Stimulated activated CD8-positive, alpha-beta memory T cell treated with anti-CD3 and anti-CD28 coated beads, Interleukin-4, amount 100 ng/mL, for 48 hours (primary cell): ENCODE data around the gene LCN2.
"Not testable (repeated sequence)": the region's sequence is repeated elsewhere in the genome, so short reads cannot be mapped to it uniquely, and the experiment has no call there.

ENCODE experiments used
- DNase-seq: peaks from one replicate; pipeline ENCODE4 v3.0.0-alpha.2; 2020

Gene LCN2

DNA sequence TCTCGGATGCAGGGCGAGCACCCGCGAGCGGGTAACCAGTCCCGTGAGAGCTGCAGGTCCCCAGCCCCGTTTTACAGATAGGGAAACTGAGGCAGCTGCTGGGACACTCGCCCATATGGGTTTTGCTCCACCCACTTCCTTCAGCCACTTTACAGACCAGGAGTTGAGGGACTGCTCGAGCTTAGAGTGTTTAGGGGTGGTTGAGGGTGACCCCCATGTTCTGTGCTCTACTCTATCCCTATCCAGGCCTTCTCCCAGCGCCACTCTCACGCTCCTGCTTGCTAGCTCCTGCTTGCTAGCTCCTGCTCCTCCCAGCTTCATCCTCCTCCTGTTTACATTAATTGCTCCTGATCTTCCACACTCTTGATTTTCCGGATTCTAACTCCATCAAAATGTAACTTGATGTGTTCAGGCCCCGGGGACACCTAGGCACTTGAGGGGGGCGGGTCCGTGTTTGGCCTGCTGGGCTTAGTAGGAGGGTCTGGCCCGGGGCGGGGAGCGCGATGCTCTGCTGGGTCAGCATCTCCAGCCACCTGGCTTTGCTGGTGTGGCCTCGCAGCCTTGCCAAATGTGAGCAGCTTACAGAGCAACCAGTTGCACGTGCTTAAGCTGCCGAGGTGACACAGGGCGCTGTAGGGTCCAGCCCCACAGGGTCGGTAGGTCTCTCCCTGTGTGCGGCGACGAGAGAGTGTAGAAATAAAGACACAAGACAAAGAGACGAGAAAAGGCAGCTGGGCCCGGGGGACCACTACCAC is 20.2 kb upstream of the LCN2 start:
- no peak for DNase-seq

DNA sequence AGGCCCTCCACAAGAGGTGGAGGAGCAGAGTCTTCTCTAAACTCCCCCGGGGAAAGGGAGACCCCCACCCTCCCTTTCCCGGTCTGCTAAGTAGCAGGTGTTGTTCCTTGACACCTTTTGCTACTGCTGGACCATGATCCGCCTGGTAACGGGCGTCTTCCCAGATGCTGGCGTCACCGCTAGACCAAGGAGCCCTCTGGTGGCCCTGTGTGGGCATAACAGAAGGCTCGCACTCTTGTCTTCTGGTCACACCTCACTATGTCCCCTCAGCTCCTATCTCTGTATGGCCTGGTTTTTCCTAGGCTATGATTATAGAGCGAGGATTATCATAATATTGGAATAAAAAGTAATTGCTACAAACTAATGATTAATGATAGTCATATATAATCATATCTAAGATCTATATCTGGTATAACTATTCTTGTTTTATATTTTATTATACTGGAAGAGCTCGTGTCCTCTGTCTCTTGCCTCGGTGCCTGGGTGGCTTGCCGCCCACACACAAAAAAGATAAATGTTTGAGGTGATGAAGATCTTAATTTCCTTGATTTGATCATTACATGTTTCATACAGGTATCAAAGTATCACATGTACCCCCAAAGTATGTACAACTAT is 19.2 kb upstream of the LCN2 start:
- DNase-seq = peak; percentile 73

DNA sequence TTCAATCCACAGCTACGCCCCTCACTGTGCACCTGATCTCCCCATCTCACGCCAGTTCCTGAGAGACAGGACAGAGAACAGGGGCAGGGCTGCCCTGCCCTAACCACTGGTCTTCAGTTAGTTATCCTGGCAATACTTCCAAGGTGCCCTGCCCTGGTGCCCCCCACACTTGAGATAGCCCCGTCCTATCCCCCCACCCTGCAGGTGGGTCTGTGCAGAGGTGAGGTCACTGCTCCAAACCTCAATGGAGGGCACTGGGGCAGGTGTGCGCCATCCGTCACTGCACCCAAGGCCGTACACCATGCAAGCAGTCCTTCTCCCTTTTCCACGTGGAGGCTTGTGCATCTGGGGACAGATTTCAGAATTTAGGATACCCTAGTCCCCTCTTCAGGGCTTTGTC is 18.6 kb upstream of the LCN2 start:
- DNase-seq = not testable (repeated sequence)

DNA sequence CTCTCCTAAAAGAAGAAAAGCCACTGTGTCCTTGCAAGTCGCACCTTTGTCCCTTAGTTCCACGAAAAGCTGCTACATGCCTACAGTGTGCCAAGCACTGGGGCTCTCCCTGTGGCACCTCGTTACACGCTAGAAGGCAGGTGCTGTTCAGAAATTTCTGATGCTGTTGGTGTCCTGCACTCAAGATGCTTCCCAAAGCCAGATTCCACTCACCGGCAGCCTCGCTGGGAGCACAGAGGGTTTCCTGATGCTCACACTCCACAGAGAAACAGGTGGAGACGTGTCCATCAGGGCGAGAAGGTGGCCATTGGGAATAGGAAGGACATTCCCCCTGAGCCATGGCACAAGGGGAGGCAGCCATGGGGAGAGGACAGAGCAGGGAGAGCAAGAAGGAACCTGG is 17.9 kb upstream of the LCN2 start:
- not testable (repeated sequence) for DNase-seq

DNA sequence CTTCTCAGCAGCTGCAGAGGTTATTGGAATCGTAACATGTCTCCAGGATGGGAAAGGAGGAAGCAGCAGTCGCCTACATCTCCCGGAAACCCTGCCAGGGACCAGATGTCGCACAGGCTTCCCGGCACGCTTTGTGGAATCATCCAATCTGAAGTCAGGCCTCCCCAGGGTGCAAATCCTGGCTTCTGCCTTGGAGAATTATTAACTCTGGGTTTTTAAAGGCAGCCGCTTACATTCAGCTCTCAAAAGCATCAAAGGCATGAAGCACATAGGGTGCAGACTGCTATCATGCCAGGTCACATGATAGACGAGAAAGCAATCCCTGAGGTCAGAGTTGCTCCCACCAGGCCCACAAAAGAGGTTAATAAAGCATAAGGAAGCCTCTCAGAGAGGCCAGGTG is 17.1 kb upstream of the LCN2 start:
- not testable (repeated sequence) for DNase-seq

DNA sequence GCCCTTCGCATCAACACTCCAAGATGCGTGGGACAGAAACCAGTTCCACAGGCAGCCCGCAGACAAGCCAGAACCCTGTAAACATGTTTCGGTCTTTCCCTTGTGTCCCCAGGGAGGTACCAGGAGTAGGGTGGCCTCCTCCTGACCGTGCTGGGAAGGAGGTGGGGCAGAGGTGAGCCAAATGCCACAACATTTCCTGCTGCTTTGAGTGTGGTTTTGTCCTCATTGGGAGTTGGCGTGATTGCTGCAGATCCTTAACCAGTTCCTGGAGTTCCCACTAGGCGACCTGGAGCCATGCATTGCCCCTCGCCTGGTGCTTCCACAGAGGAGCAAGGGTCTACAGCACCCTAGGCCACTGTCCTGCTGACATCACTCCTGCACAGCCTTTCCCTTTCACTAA is 13.7 kb upstream of the LCN2 start:
- not testable (repeated sequence) for DNase-seq

DNA sequence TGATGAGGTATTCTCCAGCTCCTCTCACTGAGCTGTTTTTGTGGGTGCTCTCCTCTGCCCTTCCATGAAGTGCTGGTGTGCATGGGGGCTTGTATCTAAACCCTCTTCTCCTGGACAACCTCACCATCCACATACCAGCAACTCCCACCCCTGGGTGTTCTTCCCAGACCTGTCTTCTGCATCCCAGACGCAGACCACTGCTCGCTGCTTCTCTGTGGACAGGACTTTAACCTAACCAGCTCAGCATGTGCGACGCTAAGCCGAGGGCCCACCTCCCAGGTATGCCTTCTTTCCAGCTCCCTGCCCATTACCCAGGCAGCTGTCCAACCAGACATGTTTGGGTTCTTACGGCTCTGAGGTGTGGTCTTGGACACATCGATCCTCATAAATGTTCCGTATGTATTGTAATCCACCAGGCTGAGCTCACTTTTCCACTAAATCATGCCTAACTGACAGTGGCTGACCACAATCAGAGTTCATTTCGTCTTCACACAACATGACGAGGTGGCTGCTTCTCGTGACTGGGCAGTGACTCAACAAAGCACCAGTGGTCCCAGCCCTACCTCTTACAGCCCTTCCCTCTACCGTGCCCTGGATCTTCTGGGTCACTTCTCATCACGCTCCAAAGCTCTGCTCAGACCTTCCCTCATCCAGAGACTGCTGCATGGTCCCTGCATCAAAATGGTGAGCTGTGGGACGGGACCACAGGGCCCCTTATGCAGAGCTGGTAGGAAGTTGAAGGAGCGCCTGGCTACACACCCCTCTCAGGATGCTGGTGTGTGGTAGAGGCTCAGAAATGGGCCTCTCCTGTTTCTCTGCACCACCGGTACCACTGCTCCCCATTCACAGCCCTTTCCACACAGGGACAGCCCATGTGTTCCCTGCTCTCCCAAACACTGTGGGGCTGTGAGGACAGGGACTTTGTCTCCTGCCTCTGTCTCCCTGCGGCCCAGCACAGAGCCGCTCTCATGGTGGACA is 12.1 kb upstream of the LCN2 start:
- DNase-seq = no peak

DNA sequence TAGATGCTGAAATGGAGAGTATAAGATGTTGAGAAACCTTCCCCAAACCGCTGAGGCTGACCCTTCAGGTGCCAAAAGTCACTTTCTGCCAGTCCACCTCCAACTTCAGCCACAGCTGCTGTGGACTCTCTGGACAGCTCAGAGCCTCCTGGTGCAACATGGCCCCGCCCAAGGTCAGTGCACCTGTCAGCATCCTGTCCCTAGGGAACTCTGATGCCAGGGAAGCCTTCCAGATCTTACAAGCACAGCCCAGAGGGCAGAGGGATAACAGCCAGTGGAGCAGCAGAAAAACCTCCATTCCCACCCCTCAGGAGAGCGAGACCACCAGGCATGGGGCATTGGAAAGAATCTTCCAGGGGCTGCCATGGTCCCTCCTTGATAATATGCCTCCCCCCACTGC is 11.3 kb upstream of the LCN2 start:
- no peak for DNase-seq

DNA sequence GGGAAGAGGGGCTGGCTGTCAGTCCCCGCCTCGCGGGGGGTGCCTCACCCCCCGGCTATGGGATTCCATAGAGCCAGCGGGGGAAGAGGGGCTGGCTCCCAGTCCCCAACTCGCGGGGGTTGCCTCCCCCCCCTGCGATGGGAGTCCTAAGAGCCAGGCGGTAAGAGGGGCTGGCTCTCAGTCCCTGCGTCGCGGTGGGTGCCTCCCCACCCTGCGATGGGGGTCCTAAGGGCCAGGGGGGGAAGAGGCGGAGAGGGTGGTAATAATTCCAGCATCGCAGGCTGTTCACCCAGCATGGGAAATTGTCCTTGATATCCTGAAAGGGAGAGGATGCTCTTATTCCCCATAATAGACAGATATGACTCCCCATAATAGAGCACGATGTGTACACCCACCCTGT is 9.6 kb upstream of the LCN2 start:
- no peak for DNase-seq

DNA sequence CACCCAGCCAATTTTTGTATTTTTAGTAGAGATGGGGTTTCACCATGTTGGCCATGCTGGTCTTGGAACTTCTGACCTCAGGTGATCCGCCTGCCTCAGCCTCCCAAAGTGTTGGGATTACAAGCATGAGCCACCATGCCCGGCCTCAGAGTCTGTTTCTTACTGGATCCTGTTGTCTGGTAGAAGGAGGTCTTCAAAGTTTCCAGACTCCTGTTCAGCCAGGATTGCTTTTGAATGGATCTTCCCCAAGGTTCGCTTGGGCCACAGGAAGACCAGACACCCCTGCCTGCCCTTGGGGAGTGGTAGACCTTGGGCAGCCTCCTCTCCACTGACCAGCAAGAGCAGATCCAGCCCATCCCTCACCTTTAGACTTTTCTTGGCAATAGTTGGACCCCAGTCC is 7.6 kb upstream of the LCN2 start:
- no peak for DNase-seq

DNA sequence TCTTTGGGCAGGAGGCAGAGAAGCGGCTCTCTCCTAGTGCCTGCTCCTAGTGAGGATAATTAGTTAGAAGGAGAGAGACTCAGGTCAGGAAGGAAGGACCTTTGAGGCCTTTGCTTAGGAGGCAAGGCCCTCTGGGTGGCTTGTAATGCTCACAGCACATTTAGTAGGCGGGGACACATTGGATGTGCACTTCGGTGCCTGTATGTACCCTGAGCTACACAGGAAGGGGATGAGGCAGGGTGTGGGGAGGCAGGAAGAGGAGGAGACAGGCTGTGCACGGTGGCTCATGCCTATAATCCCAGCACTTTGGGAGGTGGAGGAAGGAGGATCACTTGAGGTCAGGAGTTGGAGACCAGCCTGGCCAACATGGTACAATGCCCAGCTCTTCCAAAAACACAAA is 7.2 kb upstream of the LCN2 start:
- no peak for DNase-seq

DNA sequence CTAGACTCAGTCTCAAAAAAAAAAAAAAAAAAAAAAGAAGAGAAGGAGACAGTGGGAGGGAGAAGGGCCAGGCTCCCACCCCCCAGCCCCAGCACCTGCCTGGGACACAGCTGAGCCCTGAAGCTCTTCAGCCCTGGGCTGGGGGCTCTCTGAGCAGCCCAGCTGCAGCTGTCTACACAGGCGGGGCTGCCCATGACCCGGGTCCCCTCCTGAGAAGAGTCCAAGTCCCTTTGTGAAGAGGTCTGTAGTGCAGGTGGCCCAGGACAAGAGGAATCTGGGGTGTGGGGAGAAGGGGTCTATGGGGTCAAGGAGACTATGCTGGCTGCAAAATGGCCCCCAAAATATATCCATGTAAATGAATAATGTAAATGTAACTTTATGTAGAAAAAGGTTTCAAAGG is 6.7 kb upstream of the LCN2 start:
- no peak for DNase-seq

DNA sequence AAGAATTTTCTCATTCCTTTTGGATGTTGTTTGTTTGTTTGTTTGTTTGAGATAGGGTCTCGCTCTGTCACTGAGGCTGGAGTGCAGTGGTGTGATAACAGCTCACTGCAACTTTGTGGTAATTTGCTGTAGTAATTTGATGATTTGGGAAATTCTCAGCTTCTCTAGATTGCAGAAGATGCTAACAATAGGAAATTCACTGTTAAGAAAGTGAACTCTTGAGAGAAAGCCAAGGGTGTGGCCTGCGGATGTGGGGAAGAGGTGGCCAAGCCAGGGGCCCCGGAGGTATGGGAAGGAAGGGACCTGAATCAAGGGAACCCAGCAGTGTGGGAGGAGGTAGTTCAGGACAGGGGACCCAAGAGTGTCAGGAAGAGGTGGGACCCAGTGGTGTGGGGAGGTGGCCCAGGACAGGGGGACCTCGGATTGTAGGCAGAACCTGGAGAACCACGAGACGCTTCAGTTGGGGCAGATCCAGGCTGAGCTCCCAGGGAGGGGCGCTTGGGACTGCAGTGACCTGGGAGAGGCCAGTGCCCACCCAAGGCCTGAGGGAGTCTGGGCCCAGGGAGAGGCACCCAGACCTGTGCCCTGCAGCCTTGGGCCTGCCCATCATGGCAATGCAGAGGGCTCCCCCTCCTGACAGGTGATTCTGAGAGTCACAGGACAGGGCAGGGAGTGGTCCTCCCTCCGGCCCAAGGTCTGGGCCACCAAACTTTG is 5.6 kb upstream of the LCN2 start:
- no peak for DNase-seq

DNA sequence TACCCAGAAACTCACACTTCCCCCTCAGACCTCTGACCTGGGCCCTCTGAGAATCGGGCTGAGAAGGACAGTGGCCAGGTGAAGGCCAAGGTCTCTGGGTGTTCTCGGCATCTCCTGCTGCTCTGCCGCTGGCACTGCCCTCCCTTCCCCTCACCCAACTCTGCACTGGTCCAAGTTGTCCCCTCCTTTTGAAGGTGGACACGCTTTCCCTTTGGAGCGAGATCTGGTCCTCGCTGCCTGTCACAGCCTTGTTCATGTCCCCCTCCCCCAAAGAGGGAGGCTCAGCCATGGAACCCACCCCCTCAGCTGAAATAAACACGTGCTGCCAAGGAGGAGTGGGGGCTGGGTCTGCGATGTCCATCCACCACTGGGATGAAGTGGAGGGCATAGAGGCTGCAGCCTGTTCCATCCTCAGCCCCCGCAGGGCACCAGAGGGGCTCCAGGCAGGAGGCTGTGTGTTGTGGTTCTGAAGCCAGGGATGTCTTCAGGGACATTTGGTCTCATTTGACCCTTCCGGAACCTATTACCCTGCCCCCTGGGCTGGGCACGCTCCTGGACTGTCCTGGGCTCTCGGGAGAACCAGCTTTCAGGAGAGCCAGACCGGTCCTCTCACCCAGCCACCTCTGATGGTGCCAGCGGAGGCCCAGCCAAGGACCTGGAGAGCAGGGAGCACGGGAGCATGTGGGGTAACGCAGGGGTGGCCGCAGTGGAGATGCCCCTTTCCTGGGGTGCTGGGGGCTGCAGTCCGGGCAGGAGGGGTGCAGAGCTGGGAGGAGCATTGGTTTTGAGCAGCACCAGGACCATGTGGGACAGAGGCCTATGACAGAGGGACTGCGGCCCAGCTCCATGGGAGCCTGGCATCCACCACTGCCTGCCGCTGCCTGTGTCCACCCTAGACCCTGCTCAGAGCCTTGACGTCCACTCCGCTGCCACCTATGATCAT is 4.7 kb upstream of the LCN2 start:
- no peak for DNase-seq

DNA sequence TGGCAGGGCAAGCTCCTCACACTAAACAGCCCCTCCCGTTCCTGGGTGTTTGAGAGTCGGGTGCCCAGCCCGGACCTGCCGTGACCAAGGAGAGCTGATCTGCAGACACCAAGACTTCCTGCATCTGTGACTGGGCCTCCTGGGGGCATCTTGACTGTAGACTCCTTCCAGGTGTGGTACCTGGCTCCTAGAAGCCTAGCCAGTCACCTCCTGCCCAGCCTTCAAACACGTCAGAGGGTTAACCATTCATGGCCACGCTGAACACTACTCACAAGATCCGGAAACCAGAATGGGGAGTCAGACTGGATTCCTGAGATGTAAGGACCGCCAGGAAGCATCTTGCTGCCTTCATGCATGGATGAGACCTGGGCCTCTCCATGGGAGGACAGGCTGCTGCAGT is 3.7 kb upstream of the LCN2 start:
- DNase-seq = no peak

DNA sequence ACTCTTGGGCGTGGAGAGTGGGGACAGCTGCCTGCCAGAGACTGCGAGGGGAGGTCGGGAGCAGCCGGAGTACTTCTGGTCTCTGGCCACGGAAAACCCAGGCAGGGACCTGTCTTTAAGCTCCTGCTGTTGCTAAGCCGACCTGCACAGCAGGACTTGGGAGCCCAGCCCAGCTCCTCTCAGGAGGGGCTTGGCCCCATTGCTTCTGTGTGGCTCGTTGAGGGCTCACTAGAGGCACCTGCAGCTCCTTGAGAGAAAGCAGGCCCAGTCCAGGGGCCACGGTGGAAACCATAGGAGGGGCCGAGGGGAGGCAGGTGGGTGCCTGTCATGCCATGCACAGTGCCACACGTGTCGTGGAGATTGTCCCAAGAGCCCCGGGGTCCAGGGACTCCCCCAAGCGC is 3.3 kb upstream of the LCN2 start:
- DNase-seq = no peak

DNA sequence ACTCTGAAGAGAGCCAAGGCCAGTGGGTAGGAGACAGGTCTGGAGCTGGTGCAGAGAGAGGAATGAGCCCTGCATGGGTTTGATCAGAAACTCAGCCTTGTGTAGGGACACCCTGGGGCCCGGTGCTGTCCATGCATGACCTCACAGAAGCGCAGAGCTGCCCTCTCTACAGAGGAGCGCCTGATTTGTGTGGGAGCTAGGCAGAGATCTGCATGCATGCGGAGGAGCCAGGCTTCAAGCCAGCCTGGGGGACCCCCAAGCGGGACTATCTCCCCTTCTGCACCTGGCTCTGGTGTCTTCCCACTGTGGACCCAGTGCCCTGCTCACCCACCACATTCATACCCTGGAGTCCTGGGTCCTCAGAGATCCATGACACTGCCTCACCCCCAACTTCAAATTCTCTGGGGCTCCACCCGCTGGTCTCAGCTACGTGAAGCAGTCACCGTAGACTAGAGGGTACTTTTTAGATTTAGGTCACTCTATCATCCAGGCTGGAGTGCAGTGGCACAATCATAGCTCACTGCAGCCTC is 2.6 kb upstream of the LCN2 start:
- no peak for DNase-seq

DNA sequence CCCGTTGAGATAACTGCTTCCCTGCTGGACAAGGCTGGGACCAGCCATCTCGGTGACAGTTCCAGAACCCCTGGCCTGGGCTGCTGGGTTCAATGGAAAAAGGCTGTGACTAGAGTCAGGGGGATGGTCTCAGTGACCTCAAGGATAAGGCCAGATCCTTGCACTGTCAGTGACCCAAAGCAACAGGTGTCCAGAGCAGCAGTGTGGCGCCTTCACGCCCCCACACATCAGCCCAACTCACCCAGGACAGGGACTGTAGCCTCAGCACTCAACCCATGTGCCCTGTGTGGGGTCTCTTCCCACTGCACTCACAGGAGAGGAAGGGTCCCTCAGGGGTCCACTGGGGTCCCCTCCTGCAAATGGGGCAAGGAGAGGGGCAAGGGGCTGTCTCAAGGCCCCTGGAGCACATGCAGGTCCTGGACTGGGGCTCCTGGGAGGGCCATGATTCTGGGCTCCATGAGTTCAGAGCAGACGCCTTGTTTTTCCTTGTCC is 698 bp upstream of the LCN2 start:
- no peak for DNase-seq

DNA sequence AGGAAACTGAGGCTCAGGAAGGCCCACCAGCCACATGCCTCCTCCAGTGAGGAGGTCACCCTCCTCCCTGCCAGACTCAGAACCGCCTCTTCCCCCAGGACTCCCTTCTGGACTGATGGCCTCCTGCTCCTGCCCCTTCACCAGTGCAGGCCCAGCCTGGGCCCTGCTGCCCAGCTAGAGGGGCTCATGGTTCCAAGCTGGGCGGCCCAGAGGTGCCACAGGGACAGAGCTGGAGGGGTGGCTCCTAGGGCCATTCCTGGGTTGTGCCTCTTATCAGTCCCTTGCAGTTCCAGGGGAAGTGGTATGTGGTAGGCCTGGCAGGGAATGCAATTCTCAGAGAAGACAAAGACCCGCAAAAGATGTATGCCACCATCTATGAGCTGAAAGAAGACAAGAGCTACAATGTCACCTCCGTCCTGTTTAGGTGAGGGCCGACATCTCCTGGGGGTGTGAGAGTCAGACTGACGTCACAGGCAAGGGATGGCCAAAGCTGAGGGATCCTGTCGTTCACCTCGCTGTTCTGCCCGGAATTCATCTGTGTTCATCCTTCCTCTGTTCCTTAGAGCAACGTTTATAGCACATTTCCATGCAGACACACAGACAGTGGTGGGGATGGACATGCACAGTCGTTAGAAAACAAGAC is 819 bp downstream of the LCN2 start:
- DNase-seq = no peak

DNA sequence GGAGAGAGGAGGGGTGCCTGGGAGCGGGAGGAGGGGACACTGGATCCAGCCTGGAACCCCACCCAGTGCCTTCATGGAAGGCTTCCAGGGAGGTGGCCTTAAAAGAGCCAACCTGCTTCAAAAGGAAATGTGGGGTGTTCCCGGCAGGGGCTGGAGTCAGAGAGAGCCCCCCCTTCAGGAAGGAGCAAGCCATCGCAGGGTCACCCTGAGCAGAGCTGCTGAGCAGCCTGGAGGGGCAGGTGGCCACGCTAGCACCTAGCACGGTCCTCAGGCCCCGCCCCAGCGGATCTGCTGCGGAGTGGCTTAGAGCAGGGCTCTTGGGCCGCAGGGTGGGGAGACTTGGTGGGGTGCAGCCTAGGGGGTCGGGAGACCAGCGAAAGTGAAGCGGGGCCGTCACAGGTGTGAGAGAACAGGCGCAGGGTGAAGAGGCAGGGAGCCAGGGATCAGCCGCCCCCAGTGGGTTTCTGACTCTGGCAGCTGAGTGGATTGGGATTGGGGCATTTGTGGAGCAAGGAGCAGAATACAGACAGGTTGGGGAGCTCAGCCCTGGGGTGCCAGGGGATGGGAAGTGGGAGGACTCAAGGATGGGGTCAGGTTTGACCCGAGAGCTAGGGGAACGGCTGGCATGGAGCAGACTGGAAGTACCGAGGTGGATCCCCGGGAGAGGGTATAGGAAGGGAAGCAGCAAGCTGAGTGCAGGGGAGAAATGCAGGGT is 1.5 kb downstream of the LCN2 start:
- peak; percentile 50 for DNase-seq
